Panc1 (cell line): ENCODE data around the gene ALPL. TPM values are rescaled to one million over a fixed set of nuclear protein-coding genes. Genes with fewer than 3 reads are reported as not detected.

Experiments used
- ATAC-seq: fragments of 200-7000 bp; cut with Tn5 transposase; 2 replicates; pipeline ENCODE4 v1.9.1; 2020; ENCODE audit warnings: mild to moderate bottlenecking, moderate library complexity
- BruUV-seq: library from RNA; stranded (reverse); fragments of 400-500 nt; replicated peaks from 2 replicates; lab custom pipeline; 2021; lab: Mats Ljungman, UMichigan
- CTCF ChIA-PET: fragments of 300-600 bp; sonication (Branson Sonifier 250); formaldehyde crosslinking; loops from one replicate; lab custom pipeline; 2022; ENCODE audit warnings: antibody characterized with exemption; lab: Charles Lee
- POLR2A ChIA-PET: fragments of 300-600 bp; sonication (Branson Sonifier 250); formaldehyde crosslinking; loops from one replicate; lab custom pipeline; 2022; ENCODE audit warnings: antibody characterized with exemption; lab: Charles Lee
- DNase-seq: peaks from one replicate; pipeline ENCODE4 v3.0.0-alpha.2; 2010; ENCODE audit warnings: low read depth, low spot score
- H3K27ac ChIP-seq: 2 replicates; pipeline ENCODE4 v1.5.1; 2011; ENCODE audit warnings: mild to moderate bottlenecking, low read length, inconsistent platforms
- H3K27me3 ChIP-seq: fragments of 200-500 bp; sonication (Bioruptor generic); 2 replicates; pipeline ENCODE4 v1.6.0; 2014; ENCODE audit warnings: low read length, inconsistent platforms; ENCODE audit not compliant: control insufficient read depth, insufficient read depth
- H3K36me3 ChIP-seq: fragments of 200-500 bp; sonication (Bioruptor generic); 2 replicates; pipeline ENCODE4 v1.5.1; 2014; ENCODE audit warnings: inconsistent platforms, mild to moderate bottlenecking, low read length, moderate library complexity; ENCODE audit not compliant: control insufficient read depth, insufficient read depth
- H3K4me1 ChIP-seq: 2 replicates; pipeline ENCODE4 v1.5.1; 2011; ENCODE audit warnings: inconsistent platforms, mild to moderate bottlenecking, low read length, moderate library complexity; ENCODE audit not compliant: control insufficient read depth, insufficient read depth
- H3K4me3 ChIP-seq, 2 experiments: 2 replicates each; pipeline ENCODE4 v1.5.1; 2011 to 2012; ENCODE audit warnings: low read depth in 2 of 2, low read length in 2 of 2, mild to moderate bottlenecking in 2 of 2, inconsistent platforms in 1 of 2, moderate library complexity in 1 of 2
- H3K9me3 ChIP-seq: fragments of 200-500 bp; sonication (Bioruptor generic); 2 replicates; pipeline ENCODE4 v1.5.1; 2014; ENCODE audit warnings: low read depth, mild to moderate bottlenecking, inconsistent platforms, low read length, moderate library complexity; ENCODE audit not compliant: control insufficient read depth, insufficient read depth
- POLR2AphosphoS5 ChIP-seq: IDR thresholded peaks from 2 replicates; pipeline ENCODE4 v1.6.1; 2012; ENCODE audit warnings: mild to moderate bottlenecking, low read depth, low read length, moderate library complexity
- SIN3A ChIP-seq: IDR thresholded peaks from 2 replicates; pipeline ENCODE4 v1.6.1; 2012; ENCODE audit warnings: low read depth, mild to moderate bottlenecking, low read length, moderate library complexity, borderline replicate concordance; ENCODE audit not compliant: insufficient read depth
- TCF7L2 ChIP-seq: IDR thresholded peaks from 2 replicates; pipeline ENCODE4 v1.6.1; 2011; ENCODE audit warnings: mild to moderate bottlenecking, low read depth, low read length, inconsistent platforms
- in situ Hi-C: cut with HindIII; loops from 2 replicates; pipeline ENCODE4 v1.10.0; 2016; ENCODE audit warnings: low sequenced_read_pairs, low pct_unique_long_range_greater_than_20kb
- intact Hi-C: fragments of 100-400 bp; cut with micrococcal nuclease; formaldehyde crosslinking; loops from one replicate; pipeline ENCODE4 v1.10.0; 2022; ENCODE audit not compliant: unreplicated experiment
- total RNA-seq: library from RNA; stranded (reverse); gene quantifications from one replicate; pipeline ENCODE4 v1.2.1, GENCODE V29; 2021; ENCODE audit not compliant: unreplicated experiment
- TF ChIP-seq, protein P1 (sequence below), 2 experiments: IDR thresholded peaks; 2 replicates each; pipeline ENCODE4 v1.6.1; 2011 to 2012; ENCODE audit warnings: low read depth in 2 of 2, control low read depth in 1 of 2, low read length in 1 of 2, mild to moderate bottlenecking in 1 of 2, moderate library complexity in 1 of 2; ENCODE audit not compliant: insufficient read depth in 1 of 2
- TF ChIP-seq, protein P2 (sequence below): fragments of 450-650 bp; IDR thresholded peaks from 2 replicates; pipeline ENCODE4 v1.5.1; 2017; ENCODE audit warnings: mild to moderate bottlenecking

Gene ALPL
- total RNA-seq, 1 experiment from 2014 or later: 0.82 TPM

DNA sequence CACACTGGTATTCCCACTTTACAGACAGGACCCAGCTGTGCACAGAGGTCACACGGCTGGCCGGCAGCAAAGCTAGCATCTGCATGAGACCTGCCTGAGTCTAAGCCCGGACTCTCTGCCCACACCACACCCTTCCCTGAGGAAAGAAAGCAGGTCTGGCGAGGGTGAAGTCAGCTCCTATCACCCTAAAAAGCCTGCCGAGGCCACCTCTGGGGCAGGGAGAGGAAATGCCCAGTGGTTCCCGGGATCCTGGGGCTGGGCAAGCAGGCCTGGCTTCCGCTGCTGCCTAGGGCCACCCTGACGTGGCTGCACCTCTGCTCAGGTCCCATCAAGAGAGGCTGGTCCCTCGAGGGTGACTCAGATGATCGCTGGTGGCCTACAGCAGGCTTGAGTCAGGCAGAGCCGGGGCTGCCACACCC lies 117.7 kb downstream of the ALPL start:
- POLR2A ChIA-PET: no interaction called here
- ATAC-seq: no peak
- no peaks in the 10 kb centered on the region for H3K9me3 ChIP-seq
- no peaks in the 10 kb centered on the region for H3K36me3 ChIP-seq
- CTCF ChIA-PET: no interaction called here
- in situ Hi-C loops: no loop called here
- no peaks in the 10 kb centered on the region for H3K27me3 ChIP-seq
- H3K27ac ChIP-seq: no peak overlapping the region
- no peak for TF ChIP-seq SIN3A
- TF ChIP-seq, protein P1, sequence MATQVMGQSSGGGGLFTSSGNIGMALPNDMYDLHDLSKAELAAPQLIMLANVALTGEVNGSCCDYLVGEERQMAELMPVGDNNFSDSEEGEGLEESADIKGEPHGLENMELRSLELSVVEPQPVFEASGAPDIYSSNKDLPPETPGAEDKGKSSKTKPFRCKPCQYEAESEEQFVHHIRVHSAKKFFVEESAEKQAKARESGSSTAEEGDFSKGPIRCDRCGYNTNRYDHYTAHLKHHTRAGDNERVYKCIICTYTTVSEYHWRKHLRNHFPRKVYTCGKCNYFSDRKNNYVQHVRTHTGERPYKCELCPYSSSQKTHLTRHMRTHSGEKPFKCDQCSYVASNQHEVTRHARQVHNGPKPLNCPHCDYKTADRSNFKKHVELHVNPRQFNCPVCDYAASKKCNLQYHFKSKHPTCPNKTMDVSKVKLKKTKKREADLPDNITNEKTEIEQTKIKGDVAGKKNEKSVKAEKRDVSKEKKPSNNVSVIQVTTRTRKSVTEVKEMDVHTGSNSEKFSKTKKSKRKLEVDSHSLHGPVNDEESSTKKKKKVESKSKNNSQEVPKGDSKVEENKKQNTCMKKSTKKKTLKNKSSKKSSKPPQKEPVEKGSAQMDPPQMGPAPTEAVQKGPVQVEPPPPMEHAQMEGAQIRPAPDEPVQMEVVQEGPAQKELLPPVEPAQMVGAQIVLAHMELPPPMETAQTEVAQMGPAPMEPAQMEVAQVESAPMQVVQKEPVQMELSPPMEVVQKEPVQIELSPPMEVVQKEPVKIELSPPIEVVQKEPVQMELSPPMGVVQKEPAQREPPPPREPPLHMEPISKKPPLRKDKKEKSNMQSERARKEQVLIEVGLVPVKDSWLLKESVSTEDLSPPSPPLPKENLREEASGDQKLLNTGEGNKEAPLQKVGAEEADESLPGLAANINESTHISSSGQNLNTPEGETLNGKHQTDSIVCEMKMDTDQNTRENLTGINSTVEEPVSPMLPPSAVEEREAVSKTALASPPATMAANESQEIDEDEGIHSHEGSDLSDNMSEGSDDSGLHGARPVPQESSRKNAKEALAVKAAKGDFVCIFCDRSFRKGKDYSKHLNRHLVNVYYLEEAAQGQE (IDR thresholded peaks at IDR 0.05; ENCODE audit: insufficient read depth in 1 of 2, low read depth in 2 of 2, low read length in 1 of 2): no peak
- TF ChIP-seq, protein P2, sequence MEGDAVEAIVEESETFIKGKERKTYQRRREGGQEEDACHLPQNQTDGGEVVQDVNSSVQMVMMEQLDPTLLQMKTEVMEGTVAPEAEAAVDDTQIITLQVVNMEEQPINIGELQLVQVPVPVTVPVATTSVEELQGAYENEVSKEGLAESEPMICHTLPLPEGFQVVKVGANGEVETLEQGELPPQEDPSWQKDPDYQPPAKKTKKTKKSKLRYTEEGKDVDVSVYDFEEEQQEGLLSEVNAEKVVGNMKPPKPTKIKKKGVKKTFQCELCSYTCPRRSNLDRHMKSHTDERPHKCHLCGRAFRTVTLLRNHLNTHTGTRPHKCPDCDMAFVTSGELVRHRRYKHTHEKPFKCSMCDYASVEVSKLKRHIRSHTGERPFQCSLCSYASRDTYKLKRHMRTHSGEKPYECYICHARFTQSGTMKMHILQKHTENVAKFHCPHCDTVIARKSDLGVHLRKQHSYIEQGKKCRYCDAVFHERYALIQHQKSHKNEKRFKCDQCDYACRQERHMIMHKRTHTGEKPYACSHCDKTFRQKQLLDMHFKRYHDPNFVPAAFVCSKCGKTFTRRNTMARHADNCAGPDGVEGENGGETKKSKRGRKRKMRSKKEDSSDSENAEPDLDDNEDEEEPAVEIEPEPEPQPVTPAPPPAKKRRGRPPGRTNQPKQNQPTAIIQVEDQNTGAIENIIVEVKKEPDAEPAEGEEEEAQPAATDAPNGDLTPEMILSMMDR: no peak
- no peak for TF ChIP-seq POLR2AphosphoS5
- TF ChIP-seq TCF7L2: no peak
- peaks cover 4% of the 10 kb centered on the region; the same call in 1 of the 2 replicates for H3K4me1 ChIP-seq
- DNase-seq: no peak
- H3K4me3 ChIP-seq: no peak overlapping the region
- no TSS peak for BruUV-seq
- intact Hi-C loops: no loop called here

Other genes starting within 250 kb of the ALPL start
- gene ECE1, start 219.0 kb upstream of the ALPL start, total RNA-seq: 192 TPM
- 15.9 TPM for gene NBPF3, start 69.3 kb upstream of the ALPL start, total RNA-seq
- 4.6 TPM for gene RAP1GAP, start 159.9 kb downstream of the ALPL start, total RNA-seq